RWPE2 (cell line): ENCODE measurements around the gene TBC1D19.

Experiments used
- ATAC-seq: fragments of 200-7000 bp; cut with Tn5 transposase; 3 replicates; pipeline ENCODE4 v1.9.1; 2021; ENCODE audit warnings: low read depth
- DNase-seq: peaks from one replicate; pipeline ENCODE4 v3.0.0-alpha.2; 2020; ENCODE audit warnings: low spot score
- H3K27ac ChIP-seq: fragments of 450-650 bp; 2 replicates; pipeline ENCODE4 v1.5.1; 2017; ENCODE audit warnings: mild to moderate bottlenecking; ENCODE audit not compliant: poor library complexity, severe bottlenecking
- H3K27me3 ChIP-seq: fragments of 250-450 bp; sonication (Bioruptor Pico); 2 replicates; pipeline ENCODE4 v1.5.1; 2021; ENCODE audit warnings: mild to moderate bottlenecking, moderate library complexity; ENCODE audit not compliant: insufficient read depth, poor library complexity, severe bottlenecking
- H3K36me3 ChIP-seq: fragments of 250-450 bp; sonication (Bioruptor Pico); 2 replicates; pipeline ENCODE4 v1.5.1; 2020; ENCODE audit warnings: low read depth, mild to moderate bottlenecking, moderate library complexity
- H3K4me1 ChIP-seq: fragments of 250-450 bp; sonication (Bioruptor Pico); 2 replicates; pipeline ENCODE4 v1.5.1; 2021; ENCODE audit warnings: mild to moderate bottlenecking, moderate library complexity; ENCODE audit not compliant: insufficient read depth, poor library complexity, severe bottlenecking
- H3K4me3 ChIP-seq: fragments of 250-450 bp; sonication (Bioruptor Pico); 2 replicates; pipeline ENCODE4 v1.5.1; 2021; ENCODE audit warnings: mild to moderate bottlenecking, moderate library complexity; ENCODE audit not compliant: severe bottlenecking
- H3K9me3 ChIP-seq: fragments of 250-450 bp; sonication (Bioruptor Pico); 2 replicates; pipeline ENCODE4 v1.5.1; 2021; ENCODE audit warnings: mild to moderate bottlenecking, moderate library complexity; ENCODE audit not compliant: severe bottlenecking
- TF ChIP-seq, protein P1 (sequence below): fragments of 450-650 bp; IDR thresholded peaks from one replicate; pipeline ENCODE4 v1.5.1; 2017; ENCODE audit warnings: mild to moderate bottlenecking, moderate library complexity; ENCODE audit not compliant: poor library complexity, severe bottlenecking

Gene TBC1D19

DNA sequence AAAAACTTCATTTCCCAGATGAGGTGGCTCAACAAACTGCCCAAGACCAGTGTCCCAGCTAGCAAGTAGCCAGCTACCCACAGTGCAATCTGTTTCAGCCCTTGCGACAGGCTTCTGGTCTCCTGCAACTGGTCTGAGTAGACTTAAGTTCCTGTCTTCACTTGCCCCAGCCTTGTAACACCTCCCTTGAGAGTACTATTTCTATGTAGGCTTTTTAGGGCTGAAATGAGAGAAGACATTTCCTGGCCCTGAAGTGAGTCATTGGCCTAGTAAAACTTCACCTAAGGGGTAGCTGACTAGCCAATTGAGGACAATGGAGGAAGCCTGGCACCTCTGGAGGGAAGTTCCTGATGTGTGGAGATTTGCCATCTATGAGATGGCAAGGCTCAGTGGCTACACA is 196.7 kb downstream of the TBC1D19 start:
- TF ChIP-seq, protein P1, sequence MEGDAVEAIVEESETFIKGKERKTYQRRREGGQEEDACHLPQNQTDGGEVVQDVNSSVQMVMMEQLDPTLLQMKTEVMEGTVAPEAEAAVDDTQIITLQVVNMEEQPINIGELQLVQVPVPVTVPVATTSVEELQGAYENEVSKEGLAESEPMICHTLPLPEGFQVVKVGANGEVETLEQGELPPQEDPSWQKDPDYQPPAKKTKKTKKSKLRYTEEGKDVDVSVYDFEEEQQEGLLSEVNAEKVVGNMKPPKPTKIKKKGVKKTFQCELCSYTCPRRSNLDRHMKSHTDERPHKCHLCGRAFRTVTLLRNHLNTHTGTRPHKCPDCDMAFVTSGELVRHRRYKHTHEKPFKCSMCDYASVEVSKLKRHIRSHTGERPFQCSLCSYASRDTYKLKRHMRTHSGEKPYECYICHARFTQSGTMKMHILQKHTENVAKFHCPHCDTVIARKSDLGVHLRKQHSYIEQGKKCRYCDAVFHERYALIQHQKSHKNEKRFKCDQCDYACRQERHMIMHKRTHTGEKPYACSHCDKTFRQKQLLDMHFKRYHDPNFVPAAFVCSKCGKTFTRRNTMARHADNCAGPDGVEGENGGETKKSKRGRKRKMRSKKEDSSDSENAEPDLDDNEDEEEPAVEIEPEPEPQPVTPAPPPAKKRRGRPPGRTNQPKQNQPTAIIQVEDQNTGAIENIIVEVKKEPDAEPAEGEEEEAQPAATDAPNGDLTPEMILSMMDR: no peak
- H3K9me3 ChIP-seq: no peaks in the 10 kb centered on the region
- H3K36me3 ChIP-seq: no peaks in the 10 kb centered on the region
- DNase-seq: peak; percentile 74
- ATAC-seq: peak; percentile 75
- no peaks in the 10 kb centered on the region for H3K27me3 ChIP-seq
- peak overlapping the region; percentile 96 for H3K27ac ChIP-seq
- H3K4me1 ChIP-seq: peaks cover 47% of the 10 kb centered on the region
- H3K4me3 ChIP-seq: no peak overlapping the region

DNA sequence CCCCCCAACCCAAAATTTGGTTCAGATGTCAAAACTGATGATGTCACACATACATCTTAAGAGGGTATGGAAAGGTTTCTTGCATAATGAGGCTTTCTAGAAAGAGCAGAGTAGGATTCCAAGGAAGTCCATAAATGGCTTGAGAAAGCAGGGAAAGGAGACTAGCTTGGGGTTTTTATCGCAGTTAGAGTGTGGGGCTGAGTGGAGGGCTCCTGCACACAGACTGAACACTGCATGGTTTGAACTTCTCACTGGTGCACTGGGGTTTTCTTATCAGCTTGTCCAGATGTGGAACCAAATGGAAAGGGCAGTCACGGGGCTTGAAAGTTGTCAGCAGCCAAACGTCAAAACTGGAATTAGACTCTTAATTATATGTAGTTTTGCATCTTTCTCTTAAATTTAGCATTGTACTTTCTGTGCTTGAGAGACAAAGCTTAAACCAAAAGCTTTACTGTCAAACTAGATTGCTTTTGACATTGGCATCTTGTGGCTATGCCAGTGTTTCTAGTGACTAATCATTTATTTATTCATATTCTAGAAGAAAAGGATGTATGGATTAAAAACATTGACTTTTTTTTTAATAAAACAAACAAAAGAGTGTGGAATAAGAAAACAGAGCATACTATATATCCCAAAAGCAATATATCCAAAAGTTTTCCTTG is 198.4 kb downstream of the TBC1D19 start:
- no peaks in the 10 kb centered on the region for H3K36me3 ChIP-seq
- TF ChIP-seq, protein P1: no peak
- no peak for ATAC-seq
- H3K9me3 ChIP-seq: no peaks in the 10 kb centered on the region
- H3K4me3 ChIP-seq: no peak overlapping the region
- H3K27me3 ChIP-seq: no peaks in the 10 kb centered on the region
- DNase-seq: no peak
- peaks cover 49% of the 10 kb centered on the region for H3K4me1 ChIP-seq
- peak overlapping the region; percentile 96 for H3K27ac ChIP-seq

DNA sequence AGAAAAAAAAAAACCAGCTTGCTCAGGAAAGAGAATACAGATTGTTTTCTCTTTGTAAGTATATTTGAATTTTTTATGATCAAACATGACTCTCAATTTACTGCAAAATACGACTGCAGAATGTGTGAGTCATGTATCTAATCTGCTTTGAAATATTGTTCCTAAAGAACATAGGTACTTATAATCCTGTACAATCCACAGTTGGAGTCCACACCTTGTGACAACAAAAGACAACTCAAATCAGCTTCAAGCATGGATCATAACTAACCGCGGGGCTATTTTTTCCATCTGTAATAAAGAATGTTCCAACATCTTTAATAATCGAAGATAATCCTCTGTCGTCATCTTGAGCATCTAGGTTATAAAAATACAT is 198.9 kb downstream of the TBC1D19 start:
- TF ChIP-seq, protein P1: no peak
- Histone ChIP-seq H3K27me3 (no peaks in the 10 kb centered on the region), H3K27ac (peak overlapping the region; percentile 96), H3K4me1 (peaks cover 54% of the 10 kb centered on the region), H3K4me3 (no peak overlapping the region), H3K9me3 (no peaks in the 10 kb centered on the region), H3K36me3 (no peaks in the 10 kb centered on the region)
- no peak for ATAC-seq
- no peak for DNase-seq

DNA sequence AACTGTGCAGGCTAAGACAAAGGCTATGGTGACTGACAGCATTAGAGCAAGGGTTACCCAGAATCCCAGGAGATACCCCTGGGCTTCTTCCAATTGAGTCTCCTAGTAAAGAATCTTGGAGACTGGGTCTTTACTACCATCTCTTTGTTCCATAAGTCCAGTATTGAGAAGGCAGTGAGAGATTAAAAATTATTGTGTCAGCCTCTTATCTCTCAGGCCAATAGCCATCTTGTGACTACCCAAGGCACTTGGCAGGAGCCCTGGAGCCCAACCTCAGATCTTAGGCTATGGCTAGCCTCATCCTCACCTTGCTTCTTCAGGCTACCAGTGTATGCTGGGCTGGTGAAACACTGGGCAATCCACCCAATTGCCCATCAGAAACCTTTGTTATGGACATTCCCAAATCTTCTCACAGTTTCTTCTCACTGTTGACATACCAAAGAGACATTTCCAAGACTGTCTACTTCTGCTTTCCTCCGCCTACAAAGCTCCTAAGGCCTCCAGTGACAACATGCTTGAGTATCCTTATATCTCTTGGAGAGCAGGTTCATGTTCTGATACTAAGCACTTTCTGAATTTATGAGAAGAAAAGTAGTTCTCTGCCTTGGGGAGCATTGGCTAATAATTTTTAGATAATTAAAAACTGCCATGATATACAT is 200.5 kb downstream of the TBC1D19 start:
- Histone ChIP-seq H3K4me1 (peaks cover 52% of the 10 kb centered on the region), H3K27ac (no peak overlapping the region), H3K4me3 (no peak overlapping the region), H3K9me3 (no peaks in the 10 kb centered on the region), H3K36me3 (no peaks in the 10 kb centered on the region), H3K27me3 (no peaks in the 10 kb centered on the region)
- TF ChIP-seq, protein P1: no peak
- ATAC-seq (no peak), DNase-seq (no peak)

DNA sequence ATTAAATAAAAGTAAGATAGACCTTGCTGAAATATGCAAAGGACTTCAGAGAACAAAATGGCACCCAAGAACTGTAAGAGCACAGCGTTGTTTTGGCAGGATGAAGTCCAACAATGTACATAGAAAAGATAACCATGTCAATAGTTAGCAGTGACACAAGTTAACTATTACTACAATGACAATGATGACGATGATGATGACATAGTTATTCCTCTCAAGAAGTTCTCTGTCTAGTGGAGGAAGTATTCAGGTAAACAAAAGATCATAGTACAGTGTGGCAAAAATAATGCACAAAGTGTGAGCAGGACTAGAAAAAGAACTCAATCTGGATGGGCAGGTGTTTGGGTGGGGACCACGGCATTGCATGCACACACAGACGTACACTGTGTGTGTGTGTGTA is 201.4 kb downstream of the TBC1D19 start:
- no peak for ATAC-seq
- no peak for DNase-seq
- Histone ChIP-seq H3K4me1 (peaks cover 45% of the 10 kb centered on the region), H3K4me3 (no peak overlapping the region), H3K9me3 (no peaks in the 10 kb centered on the region), H3K27ac (no peak overlapping the region), H3K36me3 (no peaks in the 10 kb centered on the region), H3K27me3 (no peaks in the 10 kb centered on the region)
- TF ChIP-seq, protein P1: no peak
